GM19043 (cell line): Measurements from ENCODE around the gene KRT6B.
"Not testable (repeated sequence)": the region's sequence is repeated elsewhere in the genome, so short reads cannot be mapped to it uniquely, and the experiment has no call there.

ENCODE experiments used
- ATAC-seq: cut with Tn5 transposase; IDR thresholded peaks from one replicate; pipeline ENCODE4 v1.9.1; 2021; ENCODE audit warnings: low read depth; ENCODE audit not compliant: unreplicated experiment

Gene KRT6B

GRCh38 chr12:52473768-52474167 lies 21.8 kb upstream of the KRT6B start, which contains the start of gene KRT6C:
TSS of gene KRT6C (minus strand) at chr12:52473805. CDS start at chr12:52473737, 68 bp downstream.
- no peak for ATAC-seq

GRCh38 chr12:52469853-52470252 lies 17.9 kb upstream of the KRT6B start:
- ATAC-seq: no peak

- ATAC-seq: no peak
Measured at GRCh38 chr12:52464897-52465296, 13.0 kb upstream of the KRT6B start.

- no peak for ATAC-seq
Measured at GRCh38 chr12:52461693-52462092, 9.7 kb upstream of the KRT6B start.

- no peak for ATAC-seq
Measured at GRCh38 chr12:52458861-52459260, 6.9 kb upstream of the KRT6B start.

- ATAC-seq: no peak
Measured at GRCh38 chr12:52455821-52456220, 3.9 kb upstream of the KRT6B start.

- no peak for ATAC-seq
Measured at GRCh38 chr12:52454411-52455201, 2.7 kb upstream of the KRT6B start.

- ATAC-seq: no peak
Measured at GRCh38 chr12:52448228-52448627, 3.7 kb downstream of the KRT6B start.

GRCh38 chr12:52447196-52447595 lies 4.8 kb downstream of the KRT6B start:
- not testable (repeated sequence) for ATAC-seq

- no peak for ATAC-seq
Measured at GRCh38 chr12:52446367-52447045, 5.4 kb downstream of the KRT6B start.

- ATAC-seq: no peak
Measured at GRCh38 chr12:52445876-52446275, 6.1 kb downstream of the KRT6B start.

GRCh38 chr12:52444647-52445595 lies 7.0 kb downstream of the KRT6B start:
- no peak for ATAC-seq

- ATAC-seq: no peak
Measured at GRCh38 chr12:52443966-52444365, 8.0 kb downstream of the KRT6B start.

- no peak for ATAC-seq
Measured at GRCh38 chr12:52442600-52443061, 9.3 kb downstream of the KRT6B start.

- ATAC-seq: no peak
Measured at GRCh38 chr12:52441320-52441911, 10.5 kb downstream of the KRT6B start.

GRCh38 chr12:52440821-52441319 lies 11.1 kb downstream of the KRT6B start:
- ATAC-seq: no peak

GRCh38 chr12:52439845-52440244 lies 12.1 kb downstream of the KRT6B start:
- no peak for ATAC-seq

- no peak for ATAC-seq
Measured at GRCh38 chr12:52439420-52439819, 12.5 kb downstream of the KRT6B start.

- no peak for ATAC-seq
Measured at GRCh38 chr12:52438305-52439301, 13.3 kb downstream of the KRT6B start.
